ENCODE data around the gene TMCC2. TPM values are rescaled to one million over a fixed set of nuclear protein-coding genes. Genes with fewer than 3 reads are reported as not detected.

The TMCC2 gene
- total RNA-seq, 4 donors from 2014 or later = 3.1 to 8.9 (median 5.5) TPM

- TF ChIP-seq EP300 (IDR thresholded peaks at IDR 0.05) (no peak), POLR2A (IDR thresholded peaks at IDR 0.05) (peak in 1 of 2 donors; percentile 42), CTCF (IDR thresholded peaks at IDR 0.05) (peak in 3 of 4 experiments; percentile 26 to 53 (median 46))
- H3K36me3 ChIP-seq = no peaks in the 10 kb centered on the region
- WGBS, 2 donors (ENCODE audit: low coverage in 1 of 2) = 0% methylated on average over 3 to 17 of the region's 75 CpGs
- peaks cover 0 to 62% (median 5%) of the 10 kb centered on the region in 3 donors for H3K4me1 ChIP-seq
- peak within 1 kb of the TSS in 3 of 4 donors; percentile 61 to 79 (median 69) for H3K27ac ChIP-seq
- ATAC-seq = peak; percentile 91
- H3K4me3 ChIP-seq = peak within 1 kb of the TSS; percentile 66 to 78
- H3K27me3 ChIP-seq = peaks cover 9% of the 10 kb centered on the region
- H3K9me3 ChIP-seq = no peaks in the 10 kb centered on the region
Measured at GRCh38 chr1:205321162-205321958, 93.6 kb downstream of the TMCC2 start, which contains the start of gene NUAK2. NUAK2 (minus strand) TSS chr1:205321745; CDS start chr1:205321628, 117 bp downstream.

- ATAC-seq = no peak
- H3K4me3 ChIP-seq = peak overlapping the region in 1 of 2 donors; percentile 66
Measured at GRCh38 chr1:205321959-205322283, 94.2 kb downstream of the TMCC2 start.

More at GRCh38 chr1:205321959-205322283, 94.2 kb downstream of the TMCC2 start:
- TF ChIP-seq EP300 (IDR thresholded peaks at IDR 0.05) (no peak), POLR2A (IDR thresholded peaks at IDR 0.05) (no peak), CTCF (IDR thresholded peaks at IDR 0.05) (no peak), POLR2AphosphoS5 (IDR thresholded peaks at IDR 0.05) (no peak)
- Histone ChIP-seq H3K4me1 (peaks cover 0 to 59% (median 5%) of the 10 kb centered on the region in 3 donors), H3K27me3 (peaks cover 15% of the 10 kb centered on the region), H3K36me3 (no peaks in the 10 kb centered on the region), H3K27ac (peak overlapping the region in 2 of 4 donors; percentile 61 to 69), H3K9me3 (no peaks in the 10 kb centered on the region)
- 20 to 83% methylated on average over 1 of the region's 5 CpGs for WGBS, 2 donors (ENCODE audit: low coverage in 1 of 2)

Other genes with a start within 250 kb of the TMCC2 start
- gene CNTN2, start 184.7 kb upstream of the TMCC2 start, total RNA-seq = 1 to 10 TPM; 1.2 to 4.2 (median 1.8) TPM
- gene TMEM81, start 143.5 kb upstream of the TMCC2 start, total RNA-seq = 1 to 10 TPM; 1.6 to 4.5 (median 2.9) TPM
- gene RBBP5, start 106.0 kb upstream of the TMCC2 start, total RNA-seq = 10 to 100 TPM; 11.8 to 18.1 (median 15.9) TPM
- 10 to 100 TPM; 15.1 to 18.7 (median 16.2) TPM for gene DSTYK, start 16.2 kb upstream of the TMCC2 start, total RNA-seq
- gene NUAK2, start 93.8 kb downstream of the TMCC2 start, total RNA-seq = 1 to 10 TPM in 1 of 4 donors, under 1 TPM in 3; 0.67 to 1.1 (median 0.83) TPM
- under 1 TPM in 3 of 4 donors, not detected in 1; 0.16 to 0.40 (median 0.31) TPM for gene KLHDC8A, start 129.0 kb downstream of the TMCC2 start, total RNA-seq
- not detected for gene LEMD1, start 194.1 kb downstream of the TMCC2 start, total RNA-seq
- not detected for gene BLACAT1, start 228.1 kb downstream of the TMCC2 start, total RNA-seq